Measurements from ENCODE around the gene CDKN2C. TPM values are rescaled to one million over a fixed set of nuclear protein-coding genes. Genes with fewer than 3 reads are reported as not detected.

Gene CDKN2C
- total RNA-seq, 3 donors from 2014 or later (not counting 1 experiment from before 2014, with no cell fraction given) = 17.1 to 21.9 (median 19.0) TPM

- H3K4me3 Mint-ChIP-seq = peak overlapping the region; percentile 86
- Histone ChIP-seq H3K9me3 (ENCODE audit: control insufficient read depth, insufficient read depth, low read length) (no peaks in the 10 kb centered on the region), H3K4me3 (ENCODE audit: low read length) (peak overlapping the region; percentile 84), H3K4me1 (ENCODE audit: control insufficient read depth, insufficient read depth, low read length) (peaks cover 21% of the 10 kb centered on the region), H3K27me3 (ENCODE audit: control insufficient read depth, insufficient read depth, low read length) (peaks cover 4% of the 10 kb centered on the region), H3K36me3 (ENCODE audit: control insufficient read depth, insufficient read depth, low read length) (no peaks in the 10 kb centered on the region), H3K27ac (ENCODE audit: low read length) (no peak overlapping the region)
- peak in 1 of 2 donors; percentile 54 for DNase-seq
- intact Hi-C loops (cut with micrococcal nuclease) = loop anchor here (1.0 to 10.0 kb wide), 4 partner anchors 11 to 1656 kb away; partner anchors contain the start of genes FAF1 and SHISAL2A
- 46% methylated on average over 8 of the region's 10 CpGs for WGBS (ENCODE audit: insufficient coverage)
- H3K27me3 Mint-ChIP-seq (ENCODE audit: low read depth in 2 of 2) = no peaks in the 10 kb centered on the region
- no peak for ATAC-seq
- H3K9me3 Mint-ChIP-seq = no peaks in the 10 kb centered on the region
- H3K36me3 Mint-ChIP-seq = no peaks in the 10 kb centered on the region
- peaks cover 18 to 21% of the 10 kb centered on the region in 2 donors for H3K4me1 Mint-ChIP-seq
- TF ChIP-seq CTCF (IDR thresholded peaks at IDR 0.05) = no peak
- H3K27ac Mint-ChIP-seq = peak overlapping the region; percentile 61 to 88
Measured at GRCh38 chr1:50978852-50979781, 9.1 kb downstream of the CDKN2C start.

GRCh38 chr1:50979937-50980336, 9.9 kb downstream of the CDKN2C start:
- Mint-ChIP-seq H3K4me1 (peaks cover 18 to 21% of the 10 kb centered on the region in 2 donors), H3K36me3 (no peaks in the 10 kb centered on the region), H3K27me3 (ENCODE audit: low read depth in 2 of 2) (no peaks in the 10 kb centered on the region), H3K9me3 (no peaks in the 10 kb centered on the region), H3K4me3 (peak overlapping the region; percentile 63), H3K27ac (no peak overlapping the region)
- intact Hi-C loops (cut with micrococcal nuclease) = loop anchor here (2.0 to 10.0 kb wide), 3 partner anchors 19 to 1655 kb away; partner anchors contain the start of genes FAF1 and SHISAL2A
- WGBS (ENCODE audit: insufficient coverage) = no CpG with 5 or more reads among the region's 1 CpG
- peaks cover 4% of the 10 kb centered on the region for H3K27me3 ChIP-seq (ENCODE audit: control insufficient read depth, insufficient read depth, low read length)
- no peak for TF ChIP-seq CTCF (IDR thresholded peaks at IDR 0.05)
- H3K9me3 ChIP-seq (ENCODE audit: control insufficient read depth, insufficient read depth, low read length) = no peaks in the 10 kb centered on the region
- no peaks in the 10 kb centered on the region for H3K36me3 ChIP-seq (ENCODE audit: control insufficient read depth, insufficient read depth, low read length)
- DNase-seq (no peak), ATAC-seq (no peak)
- no peak overlapping the region for H3K4me3 ChIP-seq (ENCODE audit: low read length)
- no peak overlapping the region for H3K27ac ChIP-seq (ENCODE audit: low read length)
- peaks cover 21% of the 10 kb centered on the region for H3K4me1 ChIP-seq (ENCODE audit: control insufficient read depth, insufficient read depth, low read length)

DNA sequence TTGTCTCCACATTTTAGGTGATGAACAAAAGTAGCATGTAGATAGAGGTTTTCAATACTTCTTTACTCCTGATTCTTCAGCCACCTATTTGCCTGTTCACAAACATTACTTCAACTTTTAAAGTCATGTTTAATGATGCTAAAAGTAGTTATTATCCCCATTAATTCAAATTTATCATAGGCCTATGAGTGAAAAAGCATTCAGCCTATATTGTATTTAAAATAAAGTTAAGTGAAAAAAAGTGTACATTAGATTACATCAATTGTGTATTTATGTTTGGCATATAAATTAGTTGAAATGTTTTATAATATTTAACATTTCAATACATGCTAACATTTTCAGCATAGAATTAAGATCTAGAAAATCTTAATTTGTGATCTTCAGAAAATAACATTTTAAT, 10.5 kb downstream of the CDKN2C start:
- no peak overlapping the region for H3K27ac Mint-ChIP-seq
- H3K9me3 ChIP-seq (ENCODE audit: control insufficient read depth, insufficient read depth, low read length) = no peaks in the 10 kb centered on the region
- no peak overlapping the region for H3K27ac ChIP-seq (ENCODE audit: low read length)
- intact Hi-C loops (cut with micrococcal nuclease) = no loop called here
- no peak for ATAC-seq
- H3K36me3 ChIP-seq (ENCODE audit: control insufficient read depth, insufficient read depth, low read length) = no peaks in the 10 kb centered on the region
- no peak for TF ChIP-seq CTCF (IDR thresholded peaks at IDR 0.05)
- no peak overlapping the region for H3K4me3 ChIP-seq (ENCODE audit: low read length)
- no peaks in the 10 kb centered on the region for H3K9me3 Mint-ChIP-seq
- H3K4me1 ChIP-seq (ENCODE audit: control insufficient read depth, insufficient read depth, low read length) = peaks cover 21% of the 10 kb centered on the region
- H3K27me3 Mint-ChIP-seq (ENCODE audit: low read depth in 2 of 2) = no peaks in the 10 kb centered on the region
- DNase-seq = no peak
- no peak overlapping the region for H3K4me3 Mint-ChIP-seq
- no peaks in the 10 kb centered on the region for H3K36me3 Mint-ChIP-seq
- H3K27me3 ChIP-seq (ENCODE audit: control insufficient read depth, insufficient read depth, low read length) = peaks cover 4% of the 10 kb centered on the region
- peaks cover 18 to 21% of the 10 kb centered on the region in 2 donors for H3K4me1 Mint-ChIP-seq

Measured in natural killer cell (primary cell).